Urinary bladder (tissue), 4 donors: ENCODE results near the gene RGS6. TPM values are rescaled to one million over a fixed set of nuclear protein-coding genes. Genes with fewer than 3 reads are reported as not detected.
"Not testable (repeated sequence)": the region's sequence is repeated elsewhere in the genome, so short reads cannot be mapped to it uniquely, and the experiment has no call there.

Experiments used
- DNase-seq: peaks from one replicate; pipeline ENCODE4 v3.0.0-alpha.2; 2015; ENCODE audit errors: extremely low spot score
- H3K27ac ChIP-seq: one replicate; pipeline ENCODE4 v1.5.1; 2013; ENCODE audit warnings: low read depth, mild to moderate bottlenecking, moderate library complexity
- H3K36me3 ChIP-seq: one replicate; pipeline ENCODE4 v1.6.1; 2013; ENCODE audit warnings: mild to moderate bottlenecking, moderate library complexity; ENCODE audit not compliant: insufficient read depth
- H3K4me1 ChIP-seq: one replicate; pipeline ENCODE4 v1.6.1; 2013; ENCODE audit warnings: mild to moderate bottlenecking, moderate library complexity; ENCODE audit not compliant: insufficient read depth
- H3K4me3 ChIP-seq: one replicate; pipeline ENCODE4 v1.5.1; 2013; ENCODE audit warnings: low read depth, low read length
- WGBS: extraction: QIAGEN DNeasy Blood & Tissue Kit; methylation state at CpG from one replicate; pipeline ENCODE4 v1.1.7; 2013; 5-methylcytosine and 5-hydroxymethylcytosine counted together
- polyA plus RNA-seq: library from polyadenylated mRNA; stranded (reverse); fragments of 200-250 nt; gene quantifications from one replicate; pipeline ENCODE4 v1.2.3, GENCODE V29; 2013
- total RNA-seq: library from RNA; depleted of rRNA; stranded (reverse); fragments of >200 nt; gene quantifications from one replicate; pipeline ENCODE4 v1.2.3, GENCODE V29; 2014
- donor health status: healthy with polysubstance abuse.
- donor health status: healthy.

Gene RGS6
- total and polyA plus RNA-seq, 2 donors, result 0.65 to 3.3 TPM

- no peaks in the 10 kb centered on the region for H3K4me1 ChIP-seq
- WGBS, result 83% methylated on average over 5 of the region's 5 CpGs
- H3K27ac ChIP-seq, result no peak overlapping the region
- no peak for DNase-seq
- no peaks in the 10 kb centered on the region for H3K36me3 ChIP-seq
- H3K4me3 ChIP-seq, result no peak overlapping the region
Measured at GRCh38 chr14:72463291-72463866, 531.1 kb downstream of the RGS6 start.

- WGBS, result 89% methylated on average over 3 of the region's 3 CpGs
- Histone ChIP-seq H3K27ac (no peak overlapping the region), H3K4me1 (no peaks in the 10 kb centered on the region), H3K4me3 (no peak overlapping the region), H3K36me3 (no peaks in the 10 kb centered on the region)
- no peak for DNase-seq
Measured at GRCh38 chr14:72464226-72464625, 532.0 kb downstream of the RGS6 start.

DNA sequence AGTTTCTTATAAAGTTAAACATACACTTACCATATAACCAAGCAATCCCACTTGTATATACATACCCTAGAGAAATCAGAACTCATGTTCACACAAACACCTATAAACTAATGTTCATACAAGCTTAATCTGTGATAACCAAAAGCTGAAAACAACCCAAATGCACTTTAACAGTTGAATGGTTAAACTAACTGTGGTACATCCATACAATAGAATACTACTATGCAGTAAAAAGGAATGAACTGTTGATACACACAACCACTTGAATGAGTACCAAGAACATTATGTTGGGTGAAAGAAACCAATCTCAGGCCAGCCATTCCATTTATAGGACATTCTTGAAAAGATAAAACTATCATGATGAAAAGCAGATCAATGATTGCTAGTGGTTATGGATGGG, 534.1 kb downstream of the RGS6 start:
- no peak overlapping the region for H3K27ac ChIP-seq
- no peak overlapping the region for H3K4me3 ChIP-seq
- H3K4me1 ChIP-seq, result no peaks in the 10 kb centered on the region
- DNase-seq, result no peak
- H3K36me3 ChIP-seq, result no peaks in the 10 kb centered on the region

DNA sequence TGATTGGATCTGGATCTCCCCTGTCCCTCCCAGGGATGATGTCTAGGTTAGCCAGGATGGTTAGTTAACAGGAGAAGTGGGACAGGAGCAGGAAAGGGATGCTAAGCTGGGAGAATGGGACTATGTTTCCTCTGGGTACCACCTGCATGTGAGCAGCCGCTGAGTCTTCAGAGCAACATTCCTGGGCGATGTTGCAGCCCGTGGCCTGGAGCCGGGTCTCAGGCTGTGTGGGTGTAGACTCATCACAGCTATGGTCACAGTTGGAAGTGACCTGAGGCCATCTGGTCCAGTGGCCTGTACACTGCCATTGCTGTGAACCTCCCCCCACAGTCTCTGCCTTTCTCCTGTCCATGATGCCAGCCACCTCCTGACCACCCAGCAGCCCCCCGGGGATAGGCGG, 539.1 kb downstream of the RGS6 start:
- H3K36me3 ChIP-seq, result no peaks in the 10 kb centered on the region
- H3K4me3 ChIP-seq, result no peak overlapping the region
- H3K4me1 ChIP-seq, result no peaks in the 10 kb centered on the region
- no peak overlapping the region for H3K27ac ChIP-seq
- WGBS, result 88% methylated on average over 6 of the region's 6 CpGs
- no peak for DNase-seq

GRCh38 chr14:72472845-72473244, 540.6 kb downstream of the RGS6 start:
- Histone ChIP-seq H3K36me3 (no peaks in the 10 kb centered on the region), H3K4me1 (no peaks in the 10 kb centered on the region), H3K27ac (no peak overlapping the region), H3K4me3 (no peak overlapping the region)
- 90% methylated on average over 14 of the region's 14 CpGs for WGBS
- DNase-seq, result no peak

DNA sequence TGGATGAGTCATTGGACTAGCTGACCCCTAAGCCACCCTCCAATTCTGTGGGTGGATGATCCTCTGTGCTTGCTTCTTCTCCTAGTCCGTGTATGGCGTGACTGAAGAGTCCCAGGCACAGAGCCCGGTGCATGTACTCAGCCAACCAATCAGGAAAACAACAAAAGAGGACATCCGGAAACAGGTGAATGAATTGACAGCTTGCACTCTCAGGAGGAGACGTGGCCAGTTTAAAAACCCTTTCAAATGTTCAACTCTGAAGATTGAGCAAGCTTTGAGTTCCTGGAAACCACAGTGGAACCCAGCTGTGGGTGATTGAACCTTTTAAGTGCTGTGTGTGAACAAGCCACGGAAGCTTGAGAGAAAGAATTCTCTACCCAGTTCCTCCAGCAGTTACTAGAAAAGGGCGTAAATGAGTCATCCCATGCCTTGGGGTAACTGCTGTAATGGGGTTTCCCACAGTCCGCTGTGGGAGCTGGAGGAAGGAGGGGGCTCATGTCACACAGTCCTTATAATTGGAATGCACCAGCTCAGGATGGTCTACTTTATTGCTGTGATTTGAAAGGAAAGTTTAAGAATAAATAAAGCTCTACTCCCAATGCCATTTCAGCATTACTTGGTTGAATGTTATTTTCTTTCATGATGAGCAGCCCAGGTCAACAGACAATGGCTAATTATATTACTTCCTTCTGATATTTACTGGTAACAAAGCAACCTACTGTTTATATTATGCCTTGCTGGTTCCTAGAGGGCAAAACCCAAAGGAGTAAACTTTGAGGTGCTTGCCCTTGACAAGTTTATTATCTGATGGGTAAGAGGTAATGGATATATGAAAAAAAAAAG, 544.6 kb downstream of the RGS6 start:
- Histone ChIP-seq H3K4me3 (no peak overlapping the region), H3K27ac (no peak overlapping the region), H3K36me3 (no peaks in the 10 kb centered on the region), H3K4me1 (no peaks in the 10 kb centered on the region)
- no peak for DNase-seq
- WGBS, result 57% methylated on average over 8 of the region's 8 CpGs

GRCh38 chr14:72477578-72477977, 545.3 kb downstream of the RGS6 start:
- H3K4me3 ChIP-seq, H3K27ac ChIP-seq, H3K36me3 ChIP-seq, H3K4me1 ChIP-seq, DNase-seq: not testable (repeated sequence)
- WGBS, result 65% methylated on average over 5 of the region's 5 CpGs

- DNase-seq, result no peak
- H3K27ac ChIP-seq, result no peak overlapping the region
- 61% methylated on average over 8 of the region's 8 CpGs for WGBS
- H3K4me3 ChIP-seq, result no peak overlapping the region
- H3K4me1 ChIP-seq, result no peaks in the 10 kb centered on the region
- H3K36me3 ChIP-seq, result no peaks in the 10 kb centered on the region
Measured at GRCh38 chr14:72478471-72478893, 546.3 kb downstream of the RGS6 start.

DNA sequence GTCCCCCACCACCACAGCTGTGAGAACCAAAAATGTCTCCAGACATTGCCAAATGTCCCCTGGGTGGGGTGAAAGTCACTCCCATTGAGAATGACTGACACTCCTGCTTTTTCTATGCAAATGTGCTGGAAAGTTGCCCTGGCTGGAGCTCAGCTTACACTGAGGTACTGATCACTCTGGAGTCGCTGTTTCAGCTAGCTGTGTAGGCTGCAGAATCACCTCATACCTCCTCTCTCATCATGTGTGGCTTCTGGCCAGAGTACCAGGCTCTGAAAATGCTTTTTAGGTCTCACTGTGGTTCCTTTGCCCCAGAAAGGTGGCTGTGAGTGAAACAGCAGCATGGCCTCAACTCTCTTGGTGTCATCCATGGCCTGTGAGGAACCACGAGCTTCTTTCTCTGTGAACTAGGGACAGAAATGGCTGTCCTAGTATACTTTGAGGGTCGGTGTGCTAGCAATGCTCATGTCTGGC, 547.3 kb downstream of the RGS6 start:
- Histone ChIP-seq H3K4me3 (no peak overlapping the region), H3K27ac (no peak overlapping the region), H3K4me1 (no peaks in the 10 kb centered on the region), H3K36me3 (no peaks in the 10 kb centered on the region)
- no peak for DNase-seq
- WGBS, result 81% methylated on average over 3 of the region's 3 CpGs

DNA sequence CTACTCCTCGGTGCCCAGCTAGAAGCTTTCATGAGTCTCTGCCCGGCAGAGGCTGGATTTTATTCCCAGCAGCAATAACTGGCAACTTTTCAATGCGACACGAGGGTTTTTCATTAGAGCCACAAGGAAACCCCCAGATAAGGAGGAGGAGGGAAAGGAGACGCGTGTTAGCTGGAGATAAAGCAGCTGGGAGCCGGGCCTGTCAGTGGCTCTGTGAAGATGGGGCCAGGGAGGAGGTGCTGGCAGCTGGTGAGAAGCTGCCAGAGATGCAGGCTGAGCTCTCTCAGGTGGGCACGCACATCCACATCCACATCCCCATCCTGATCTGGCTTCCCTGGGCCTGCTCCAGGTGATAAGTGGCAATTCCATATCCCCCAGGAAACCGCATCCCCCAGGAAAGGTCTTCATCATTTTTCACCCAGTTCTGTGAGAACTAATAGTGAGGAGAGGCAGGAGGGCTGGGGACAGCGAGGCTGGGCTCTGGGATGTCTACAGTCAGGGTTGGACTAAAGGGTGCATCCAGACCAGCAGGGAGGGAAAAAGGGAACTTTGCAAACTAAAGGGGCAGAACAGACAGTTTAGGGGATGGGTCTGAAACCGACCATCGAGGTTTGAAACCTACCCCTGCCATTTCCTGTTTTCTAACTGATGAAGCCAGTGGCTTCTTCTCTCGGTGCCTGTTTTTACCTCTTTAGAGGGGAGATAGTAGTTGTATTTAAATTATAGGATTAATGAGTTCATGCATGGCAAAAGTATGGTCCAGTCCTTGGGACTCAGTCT, 548.4 kb downstream of the RGS6 start:
- Histone ChIP-seq H3K4me1 (no peaks in the 10 kb centered on the region), H3K27ac (no peak overlapping the region), H3K4me3 (no peak overlapping the region), H3K36me3 (no peaks in the 10 kb centered on the region)
- 38% methylated on average over 13 of the region's 13 CpGs for WGBS
- DNase-seq, result no peak

DNA sequence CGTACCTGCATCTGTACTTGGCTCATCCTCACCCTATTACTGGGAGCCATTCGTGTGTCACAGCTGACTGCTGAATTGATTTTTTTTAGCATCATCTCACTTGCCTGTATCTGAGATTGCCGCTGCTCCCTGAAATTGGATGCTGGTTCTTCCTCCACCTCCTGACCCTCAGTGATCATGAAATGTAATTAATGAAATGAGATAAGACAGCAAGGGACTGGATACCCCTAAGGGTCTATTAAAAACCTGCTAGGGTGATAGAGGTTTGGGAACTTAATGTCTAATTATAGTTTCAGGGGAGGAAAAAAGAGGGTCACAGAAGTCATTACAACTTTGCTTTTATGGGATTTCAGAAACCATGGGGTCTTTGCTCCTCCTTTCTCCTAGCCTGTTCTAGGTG, 551.1 kb downstream of the RGS6 start:
- DNase-seq, result no peak
- no peak overlapping the region for H3K4me3 ChIP-seq
- no peaks in the 10 kb centered on the region for H3K36me3 ChIP-seq
- WGBS, result 69% methylated on average over 3 of the region's 3 CpGs
- H3K27ac ChIP-seq, result no peak overlapping the region
- no peaks in the 10 kb centered on the region for H3K4me1 ChIP-seq

GRCh38 chr14:72485695-72486094, 553.5 kb downstream of the RGS6 start:
- Histone ChIP-seq H3K36me3 (no peaks in the 10 kb centered on the region), H3K27ac (no peak overlapping the region), H3K4me1 (no peaks in the 10 kb centered on the region), H3K4me3 (no peak overlapping the region)
- no peak for DNase-seq
- 40% methylated on average over 1 of the region's 1 CpG for WGBS

- Histone ChIP-seq H3K4me3 (no peak overlapping the region), H3K4me1 (no peaks in the 10 kb centered on the region), H3K36me3 (no peaks in the 10 kb centered on the region), H3K27ac (no peak overlapping the region)
- no peak for DNase-seq
- WGBS, result 87% methylated on average over 2 of the region's 2 CpGs
Measured at GRCh38 chr14:72488514-72488913, 556.3 kb downstream of the RGS6 start.

GRCh38 chr14:72492196-72492595, 560.0 kb downstream of the RGS6 start:
- 94% methylated on average over 5 of the region's 5 CpGs for WGBS
- H3K4me3 ChIP-seq, result no peak overlapping the region
- no peak for DNase-seq

More at GRCh38 chr14:72492196-72492595, 560.0 kb downstream of the RGS6 start:
- H3K4me1 ChIP-seq, result no peaks in the 10 kb centered on the region
- no peak overlapping the region for H3K27ac ChIP-seq
- H3K36me3 ChIP-seq, result no peaks in the 10 kb centered on the region
